C4-2B (cell line): ENCODE measurements around the gene TMEM95.

Experiments used
- ZFX ChIP-seq: fragments of 450-650 bp; IDR thresholded peaks from 2 replicates; pipeline ENCODE4 v1.6.1; 2017
- TF ChIP-seq, protein P1 (sequence below): fragments of 450-650 bp; conservative IDR thresholded peaks from 2 replicates; pipeline ENCODE4 v1.5.1; 2017; ENCODE audit warnings: mild to moderate bottlenecking

DNA sequence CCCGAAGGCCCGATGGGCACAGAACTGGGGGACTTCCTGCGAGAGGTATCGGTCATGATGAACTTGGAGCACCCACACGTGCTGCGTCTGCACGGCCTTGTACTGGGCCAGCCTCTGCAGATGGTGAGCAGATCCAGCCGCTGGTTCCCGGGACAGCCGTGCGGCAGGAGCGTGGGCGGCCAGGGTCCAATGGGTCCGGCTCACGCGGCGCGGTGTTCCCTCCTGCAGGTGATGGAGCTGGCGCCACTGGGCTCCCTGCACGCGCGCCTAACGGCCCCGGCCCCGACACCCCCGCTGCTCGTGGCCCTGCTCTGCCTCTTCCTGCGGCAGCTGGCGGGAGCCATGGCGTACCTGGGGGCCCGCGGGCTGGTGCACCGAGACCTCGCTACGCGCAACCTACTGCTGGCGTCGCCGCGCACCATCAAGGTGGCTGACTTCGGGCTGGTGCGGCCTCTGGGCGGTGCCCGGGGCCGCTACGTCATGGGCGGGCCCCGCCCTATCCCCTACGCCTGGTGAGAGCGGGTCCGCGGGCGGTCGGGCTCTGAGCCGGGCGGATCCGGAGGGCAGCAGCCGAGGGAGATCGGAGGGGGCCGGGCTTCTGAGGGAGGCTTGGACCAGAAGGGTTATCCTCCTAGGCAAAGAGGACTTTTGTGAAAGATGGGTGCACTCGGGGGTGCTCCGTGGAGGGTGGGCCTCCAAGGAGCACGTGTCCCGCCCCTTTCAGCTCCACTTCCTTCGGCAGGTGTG lies 29.0 kb downstream of the TMEM95 start:
- TF ChIP-seq, protein P1, sequence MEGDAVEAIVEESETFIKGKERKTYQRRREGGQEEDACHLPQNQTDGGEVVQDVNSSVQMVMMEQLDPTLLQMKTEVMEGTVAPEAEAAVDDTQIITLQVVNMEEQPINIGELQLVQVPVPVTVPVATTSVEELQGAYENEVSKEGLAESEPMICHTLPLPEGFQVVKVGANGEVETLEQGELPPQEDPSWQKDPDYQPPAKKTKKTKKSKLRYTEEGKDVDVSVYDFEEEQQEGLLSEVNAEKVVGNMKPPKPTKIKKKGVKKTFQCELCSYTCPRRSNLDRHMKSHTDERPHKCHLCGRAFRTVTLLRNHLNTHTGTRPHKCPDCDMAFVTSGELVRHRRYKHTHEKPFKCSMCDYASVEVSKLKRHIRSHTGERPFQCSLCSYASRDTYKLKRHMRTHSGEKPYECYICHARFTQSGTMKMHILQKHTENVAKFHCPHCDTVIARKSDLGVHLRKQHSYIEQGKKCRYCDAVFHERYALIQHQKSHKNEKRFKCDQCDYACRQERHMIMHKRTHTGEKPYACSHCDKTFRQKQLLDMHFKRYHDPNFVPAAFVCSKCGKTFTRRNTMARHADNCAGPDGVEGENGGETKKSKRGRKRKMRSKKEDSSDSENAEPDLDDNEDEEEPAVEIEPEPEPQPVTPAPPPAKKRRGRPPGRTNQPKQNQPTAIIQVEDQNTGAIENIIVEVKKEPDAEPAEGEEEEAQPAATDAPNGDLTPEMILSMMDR: no peak
- TF ChIP-seq ZFX: no peak
